Transverse colon (tissue), 4 donors: Measurements from ENCODE around the gene ALDH9A1. TPM values are rescaled to one million over a fixed set of nuclear protein-coding genes. Genes with fewer than 3 reads are reported as not detected.

Experiments used
- DNase-seq: peaks from one replicate; pipeline ENCODE4 v3.0.0-alpha.2; 2019
- H3K27ac ChIP-seq, 4 donors: fragments of 200-600 bp; sonication (generic); 2 replicates each; pipeline ENCODE4 v1.5.1; 2016 to 2018; ENCODE audit warnings: inconsistent platforms in 4 of 4
- H3K27me3 ChIP-seq: fragments of 200-600 bp; sonication (generic); 2 replicates; pipeline ENCODE4 v1.5.1; 2017; ENCODE audit warnings: inconsistent platforms
- H3K36me3 ChIP-seq, 4 donors: fragments of 200-600 bp; sonication (generic); 2 replicates each; pipeline ENCODE4 v1.5.1; 2017 to 2019; ENCODE audit warnings: inconsistent platforms in 4 of 4
- H3K4me1 ChIP-seq, 4 donors: fragments of 200-600 bp; sonication (generic); 2 replicates each; pipeline ENCODE4 v1.5.1; 2017 to 2020; ENCODE audit warnings: inconsistent platforms in 4 of 4
- H3K4me3 ChIP-seq, 4 donors: fragments of 200-600 bp; sonication (generic); 1 replicate in 1 of 4; 2 replicates in 3 of 4; pipeline versions ENCODE4 v1.5.1 to v1.6.1; 2017 to 2019; ENCODE audit warnings: inconsistent platforms in 4 of 4
- H3K9me3 ChIP-seq, 2 donors: fragments of 200-600 bp; sonication (generic); 2 replicates each; pipeline ENCODE4 v1.5.1; 2017 to 2019; ENCODE audit warnings: inconsistent platforms in 2 of 2
- CTCF ChIP-seq, 5 experiments: fragments of 200-600 bp in 3 of 5; fragments of 450-650 bp in 2 of 5; sonication (generic) in 3 of 5; IDR thresholded peaks; 1 replicate in 2 of 5; 2 replicates in 3 of 5; pipeline ENCODE4 v1.5.1; 2016 to 2017; ENCODE audit warnings: antibody characterized with exemption in 5 of 5, inconsistent platforms in 3 of 5, mild to moderate bottlenecking in 2 of 5, moderate library complexity in 1 of 5
- EP300 ChIP-seq: sonication (generic); formaldehyde crosslinking; IDR thresholded peaks from one replicate; pipeline ENCODE4 v1.6.1; 2017; ENCODE audit warnings: antibody characterized with exemption, low read depth
- POLR2A ChIP-seq: fragments of 450-650 bp; IDR thresholded peaks from one replicate; pipeline ENCODE4 v1.6.1; 2016; ENCODE audit warnings: antibody characterized with exemption, mild to moderate bottlenecking, moderate library complexity
- POLR2AphosphoS5 ChIP-seq, 3 donors: sonication (generic); formaldehyde crosslinking; IDR thresholded peaks; one replicate each; pipeline ENCODE4 v1.6.1; 2016; ENCODE audit warnings: antibody characterized with exemption in 3 of 3
- WGBS, 2 donors: methylation state at CpG; one replicate each; pipeline ENCODE4 v1.1.5; 2018; ENCODE audit warnings: low coverage in 1 of 2; 5-methylcytosine and 5-hydroxymethylcytosine counted together
- in situ Hi-C, 4 donors: fragments of 200-750 bp; cut with MboI; loops; one replicate each; pipeline versions ENCODE4 v1.15.0 to v1.15.1; 2017; ENCODE audit warnings: low sequenced_read_pairs in 3 of 4, low pct_ligation_motif_present in 1 of 4, low pct_unique_long_range_greater_than_20kb in 1 of 4
- intact Hi-C: fragments of 100-400 bp; cut with DNase I; formaldehyde crosslinking; loops from one replicate; pipeline ENCODE4 v1.15.1; 2023; ENCODE audit warnings: low total_unique reads
- total RNA-seq, 4 donors: library from RNA; depleted of rRNA; stranded (reverse); fragments of >200 nt; gene quantifications; one replicate each; pipeline ENCODE4 v1.1.0, GENCODE V29; 2016

The ALDH9A1 gene
- total RNA-seq, 4 donors from 2014 or later = 15.3 to 103 (median 59.5) TPM

GRCh38 chr1:165650981-165651625 lies 47.3 kb downstream of the ALDH9A1 start:
- Histone ChIP-seq H3K27ac (no peak overlapping the region), H3K4me3 (no peak overlapping the region), H3K4me1 (peaks cover 12 to 23% (median 20%) of the 10 kb centered on the region in 4 donors), H3K9me3 (no peaks in the 10 kb centered on the region), H3K27me3 (no peaks in the 10 kb centered on the region), H3K36me3 (peaks cover 0 to 39% (median 17%) of the 10 kb centered on the region in 4 donors)
- DNase-seq = no peak
- TF ChIP-seq POLR2AphosphoS5 (IDR thresholded peaks at IDR 0.05) (no peak), CTCF (IDR thresholded peaks at IDR 0.05) (no peak), EP300 (no peak)
- 89 to 95% methylated on average over 9 of the region's 9 CpGs for WGBS, 2 donors
- intact Hi-C loops (no loop called here), in situ Hi-C loops (no loop called here)

- no peak overlapping the region for H3K4me3 ChIP-seq
- WGBS, 2 donors = 86 to 91% methylated on average over 5 to 7 of the region's 7 CpGs
- DNase-seq = no peak
- peaks cover 0 to 19% (median 8%) of the 10 kb centered on the region in 4 donors for H3K36me3 ChIP-seq
- no peaks in the 10 kb centered on the region for H3K27me3 ChIP-seq
- H3K4me1 ChIP-seq = peaks cover 19 to 41% (median 38%) of the 10 kb centered on the region in 4 donors
- no peak overlapping the region for H3K27ac ChIP-seq
- no peak for TF ChIP-seq POLR2AphosphoS5 (IDR thresholded peaks at IDR 0.05)
- TF ChIP-seq POLR2A = no peak
- no peak for TF ChIP-seq EP300
- no peak for TF ChIP-seq CTCF (IDR thresholded peaks at IDR 0.05)
- H3K9me3 ChIP-seq = no peaks in the 10 kb centered on the region
- intact Hi-C loops = loop anchor here (10.0 kb wide), 1 partner anchor 46 kb away; the partner anchor contains the start of gene ALDH9A1
- in situ Hi-C loops = no loop called here
Measured at GRCh38 chr1:165648919-165649572, 49.3 kb downstream of the ALDH9A1 start.

GRCh38 chr1:165647970-165648369 lies 50.4 kb downstream of the ALDH9A1 start:
- in situ Hi-C loops (no loop called here), intact Hi-C loops (loop anchor here (10.0 kb wide), 1 partner anchor 47 kb away; the partner anchor contains the start of gene ALDH9A1)
- Histone ChIP-seq H3K36me3 (peaks cover 0 to 12% (median 5%) of the 10 kb centered on the region in 4 donors), H3K27ac (peak overlapping the region in 3 of 4 donors; percentile 71 to 78 (median 77)), H3K4me3 (no peak overlapping the region), H3K9me3 (no peaks in the 10 kb centered on the region), H3K27me3 (no peaks in the 10 kb centered on the region), H3K4me1 (peaks cover 19 to 50% (median 42%) of the 10 kb centered on the region in 4 donors)
- no peak for DNase-seq
- no peak for TF ChIP-seq EP300
- no peak for TF ChIP-seq POLR2A
- no peak for TF ChIP-seq POLR2AphosphoS5 (IDR thresholded peaks at IDR 0.05)
- no peak for TF ChIP-seq CTCF (IDR thresholded peaks at IDR 0.05)
- 74% methylated on average over 4 of the region's 4 CpGs; no CpG with 5 or more reads in 1 of the 2 donors for WGBS, 2 donors

GRCh38 chr1:165647517-165647916 lies 50.8 kb downstream of the ALDH9A1 start:
- H3K4me3 ChIP-seq = no peak overlapping the region
- DNase-seq = peak; percentile 34
- intact Hi-C loops (loop anchor here (10.0 kb wide), 1 partner anchor 47 kb away; the partner anchor contains the start of gene ALDH9A1), in situ Hi-C loops (no loop called here)
- H3K9me3 ChIP-seq = no peaks in the 10 kb centered on the region
- no peaks in the 10 kb centered on the region for H3K27me3 ChIP-seq
- TF ChIP-seq POLR2AphosphoS5 (IDR thresholded peaks at IDR 0.05) (peak in 1 of 3 donors; percentile 28), EP300 (no peak)
- peak overlapping the region; percentile 57 to 78 (median 74) for H3K27ac ChIP-seq
- peaks cover 0 to 12% (median 3%) of the 10 kb centered on the region in 4 donors for H3K36me3 ChIP-seq
- H3K4me1 ChIP-seq = peaks cover 19 to 50% (median 42%) of the 10 kb centered on the region in 4 donors
